Chondrocyte (in vitro differentiated cells): ENCODE measurements around the gene RNF166. TPM values are rescaled to one million over a fixed set of nuclear protein-coding genes. Genes with fewer than 3 reads are reported as not detected.

Source experiments
- DNase-seq: peaks from one replicate; pipeline ENCODE4 v3.0.0; 2021; ENCODE audit warnings: mixed read lengths, low spot score
- H3K27ac Mint-ChIP-seq: one replicate; pipeline ENCODE4 v1.8.0; 2021; ENCODE audit warnings: mild to moderate bottlenecking, moderate library complexity, mixed read lengths; ENCODE audit not compliant: unreplicated experiment
- H3K27me3 Mint-ChIP-seq: 2 replicates; pipeline ENCODE4 v1.8.0; 2021; ENCODE audit warnings: low read depth, mixed read lengths
- H3K36me3 Mint-ChIP-seq: 2 replicates; pipeline ENCODE4 v1.8.0; 2021; ENCODE audit warnings: low read depth, mixed read lengths
- H3K4me1 Mint-ChIP-seq: 2 replicates; pipeline ENCODE4 v1.8.0; 2021; ENCODE audit warnings: low read depth, mild to moderate bottlenecking, mixed read lengths
- H3K4me3 Mint-ChIP-seq: one replicate; pipeline ENCODE4 v1.8.0; 2021; ENCODE audit warnings: mild to moderate bottlenecking, moderate library complexity, mixed read lengths; ENCODE audit not compliant: unreplicated experiment
- H3K9me3 Mint-ChIP-seq: 2 replicates; pipeline ENCODE4 v1.8.0; 2021; ENCODE audit warnings: low read depth, mixed read lengths
- CTCF ChIP-seq: fragments of 200-600 bp; sonication (generic); IDR thresholded peaks from 2 replicates; pipeline ENCODE4 v1.5.0; 2021; ENCODE audit warnings: antibody characterized with exemption, mild to moderate bottlenecking, moderate library complexity
- total RNA-seq: library from RNA; stranded (reverse); gene quantifications from 3 replicates; pipeline ENCODE4 v1.2.1, GENCODE V29; 2021

The RNF166 gene
- total RNA-seq, 1 donor from 2014 or later: 12.8 TPM

GRCh38 chr16:88661468-88661867, 44.7 kb downstream of the RNF166 start:
- peaks cover 16% of the 10 kb centered on the region for H3K4me1 Mint-ChIP-seq
- H3K27ac Mint-ChIP-seq: peak overlapping the region; percentile 6
- no peak for DNase-seq
- H3K4me3 Mint-ChIP-seq: peak overlapping the region; percentile 40
- TF ChIP-seq CTCF: no peak
- H3K27me3 Mint-ChIP-seq: no peaks in the 10 kb centered on the region
- H3K9me3 Mint-ChIP-seq: no peaks in the 10 kb centered on the region
- H3K36me3 Mint-ChIP-seq: no peaks in the 10 kb centered on the region

- peaks cover 5% of the 10 kb centered on the region for H3K36me3 Mint-ChIP-seq
- no peak overlapping the region for H3K27ac Mint-ChIP-seq
- no peak for DNase-seq
- H3K9me3 Mint-ChIP-seq: no peaks in the 10 kb centered on the region
- no peak overlapping the region for H3K4me3 Mint-ChIP-seq
- peaks cover 16% of the 10 kb centered on the region for H3K4me1 Mint-ChIP-seq
- no peaks in the 10 kb centered on the region for H3K27me3 Mint-ChIP-seq
- no peak for TF ChIP-seq CTCF
These were observed 47.0 kb downstream of the RNF166 start for GRCh38 chr16:88659160-88659559.

GRCh38 chr16:88658714-88659113, 47.5 kb downstream of the RNF166 start:
- DNase-seq: no peak
- H3K4me3 Mint-ChIP-seq: no peak overlapping the region
- peaks cover 12% of the 10 kb centered on the region for H3K4me1 Mint-ChIP-seq
- H3K27me3 Mint-ChIP-seq: no peaks in the 10 kb centered on the region
- no peak for TF ChIP-seq CTCF
- peaks cover 5% of the 10 kb centered on the region for H3K36me3 Mint-ChIP-seq
- no peaks in the 10 kb centered on the region for H3K9me3 Mint-ChIP-seq
- H3K27ac Mint-ChIP-seq: no peak overlapping the region

- peaks cover 12% of the 10 kb centered on the region for H3K4me1 Mint-ChIP-seq
These were observed 48.8 kb downstream of the RNF166 start for GRCh38 chr16:88657371-88657770.

GRCh38 chr16:88656291-88656980, 49.8 kb downstream of the RNF166 start:
- Mint-ChIP-seq H3K4me3 (no peak overlapping the region), H3K27me3 (no peaks in the 10 kb centered on the region), H3K9me3 (no peaks in the 10 kb centered on the region), H3K27ac (no peak overlapping the region), H3K36me3 (peaks cover 6% of the 10 kb centered on the region), H3K4me1 (peaks cover 7% of the 10 kb centered on the region)
- DNase-seq: no peak
- no peak for TF ChIP-seq CTCF

More at GRCh38 chr16:88657371-88657770, 48.8 kb downstream of the RNF166 start:
- H3K9me3 Mint-ChIP-seq: no peaks in the 10 kb centered on the region
- H3K27me3 Mint-ChIP-seq: no peaks in the 10 kb centered on the region
- DNase-seq: no peak
- no peak overlapping the region for H3K27ac Mint-ChIP-seq
- peaks cover 6% of the 10 kb centered on the region for H3K36me3 Mint-ChIP-seq
- no peak overlapping the region for H3K4me3 Mint-ChIP-seq
- TF ChIP-seq CTCF: no peak
